SK-N-SH treated with all-trans-retinoic acid at 6 μM for 48 hours (cell line): ENCODE data around the gene NTF3.

Source experiments
- ATAC-seq: fragments of 200-7000 bp; cut with Tn5 transposase; 3 replicates; pipeline ENCODE4 v1.9.1; 2020; ENCODE audit warnings: mild to moderate bottlenecking, moderate library complexity
- ARNTL ChIP-seq: fragments of 450-650 bp; formaldehyde crosslinking; IDR thresholded peaks from 2 replicates; pipeline ENCODE4 v1.5.0; 2020; ENCODE audit warnings: low read depth, mild to moderate bottlenecking, moderate library complexity, borderline replicate concordance
- BACH2 ChIP-seq: fragments of 250-450 bp; sonication (Bioruptor Pico); IDR thresholded peaks from 2 replicates; pipeline ENCODE4 v1.9.0; 2021; ENCODE audit warnings: mild to moderate bottlenecking, borderline replicate concordance
- CREB5 ChIP-seq: fragments of 250-450 bp; sonication (Bioruptor Pico); IDR thresholded peaks from 2 replicates; pipeline ENCODE4 v1.5.1; 2020; ENCODE audit warnings: low read depth, mild to moderate bottlenecking, moderate library complexity
- CSDC2 ChIP-seq: fragments of 250-450 bp; sonication (Bioruptor Pico); IDR thresholded peaks from 2 replicates; pipeline ENCODE4 v1.5.0; 2020; ENCODE audit warnings: mild to moderate bottlenecking, moderate library complexity
- CSRNP3 ChIP-seq: fragments of 250-450 bp; sonication (Bioruptor Pico); IDR thresholded peaks from 2 replicates; pipeline ENCODE4 v1.5.1; 2021; ENCODE audit warnings: mild to moderate bottlenecking, moderate library complexity
- ESRRG ChIP-seq: fragments of 250-450 bp; sonication (Bioruptor Pico); IDR thresholded peaks from 2 replicates; pipeline ENCODE4 v1.6.1; 2021; ENCODE audit warnings: mild to moderate bottlenecking
- GLIS3 ChIP-seq: fragments of 250-450 bp; sonication (Bioruptor Pico); IDR thresholded peaks from 2 replicates; pipeline ENCODE4 v1.5.0; 2020; ENCODE audit warnings: mild to moderate bottlenecking, moderate library complexity
- OSR1 ChIP-seq: fragments of 250-450 bp; sonication (Bioruptor Pico); IDR thresholded peaks from 2 replicates; pipeline ENCODE4 v1.8.0; 2022; ENCODE audit warnings: moderate library complexity, mild to moderate bottlenecking, inconsistent platforms
- PATZ1 ChIP-seq: fragments of 250-450 bp; sonication (Bioruptor Pico); IDR thresholded peaks from 2 replicates; pipeline ENCODE4 v1.8.0; 2020; ENCODE audit warnings: mild to moderate bottlenecking, moderate library complexity, borderline replicate concordance
- POU6F1 ChIP-seq: fragments of 250-450 bp; sonication (Bioruptor Pico); IDR thresholded peaks from 2 replicates; pipeline ENCODE4 v1.8.0; 2021; ENCODE audit warnings: low read depth, mild to moderate bottlenecking, moderate library complexity, borderline replicate concordance
- PPARA ChIP-seq: fragments of 250-450 bp; sonication (Bioruptor Pico); IDR thresholded peaks from 2 replicates; pipeline ENCODE4 v1.5.0; 2020; ENCODE audit warnings: mild to moderate bottlenecking, borderline replicate concordance
- RARB ChIP-seq: fragments of 250-450 bp; sonication (Bioruptor Pico); IDR thresholded peaks from 2 replicates; pipeline ENCODE4 v1.8.0; 2021; ENCODE audit warnings: mild to moderate bottlenecking, moderate library complexity
- SNAI2 ChIP-seq: fragments of 250-450 bp; sonication (Bioruptor Pico); IDR thresholded peaks from 2 replicates; pipeline ENCODE4 v1.5.0; 2020; ENCODE audit warnings: mild to moderate bottlenecking, moderate library complexity
- TCF4 ChIP-seq: fragments of 250-450 bp; sonication (Bioruptor Pico); IDR thresholded peaks from 2 replicates; pipeline ENCODE4 v1.8.0; 2021; ENCODE audit warnings: mild to moderate bottlenecking, moderate library complexity, borderline replicate concordance
- TOX ChIP-seq: fragments of 250-450 bp; sonication (Bioruptor Pico); IDR thresholded peaks from 2 replicates; pipeline ENCODE4 v1.8.0; 2021; ENCODE audit warnings: mild to moderate bottlenecking, moderate library complexity, borderline replicate concordance
- TSHZ2 ChIP-seq: fragments of 250-450 bp; sonication (Bioruptor Pico); IDR thresholded peaks from 2 replicates; pipeline ENCODE4 v1.5.0; 2020; ENCODE audit warnings: mild to moderate bottlenecking, moderate library complexity
- ZC3H10 ChIP-seq: fragments of 250-450 bp; sonication (Bioruptor Pico); IDR thresholded peaks from 2 replicates; pipeline ENCODE4 v1.5.1; 2021; ENCODE audit warnings: mild to moderate bottlenecking, moderate library complexity
- ZFP3 ChIP-seq: fragments of 250-450 bp; sonication (Bioruptor Pico); IDR thresholded peaks from 2 replicates; pipeline ENCODE4 v1.5.0; 2020; ENCODE audit warnings: mild to moderate bottlenecking, moderate library complexity
- ZFP30 ChIP-seq: fragments of 450-650 bp; formaldehyde crosslinking; IDR thresholded peaks from 2 replicates; pipeline ENCODE4 v1.5.0; 2022; ENCODE audit warnings: mild to moderate bottlenecking, moderate library complexity
- ZNF565 ChIP-seq: fragments of 450-650 bp; formaldehyde crosslinking; conservative IDR thresholded peaks from 2 replicates; pipeline ENCODE4 v1.5.0; 2020; ENCODE audit warnings: low read depth, mild to moderate bottlenecking, moderate library complexity
- ZNF70 ChIP-seq: fragments of 450-650 bp; formaldehyde crosslinking; IDR thresholded peaks from 2 replicates; pipeline ENCODE4 v1.5.0; 2020; ENCODE audit warnings: mild to moderate bottlenecking, moderate library complexity
- ZNF8 ChIP-seq: fragments of 450-650 bp; formaldehyde crosslinking; IDR thresholded peaks from 2 replicates; pipeline ENCODE4 v1.5.0; 2020; ENCODE audit warnings: mild to moderate bottlenecking, moderate library complexity

NTF3 gene

GRCh38 chr12:5510251-5510805 is 78.4 kb downstream of the NTF3 start:
- no peak for TF ChIP-seq ZFP30 (CRISPR knock-in tag)
- no peak for TF ChIP-seq TCF4 (CRISPR knock-in tag)
- no peak for TF ChIP-seq ZC3H10 (CRISPR knock-in tag)
- TF ChIP-seq CSDC2 (CRISPR knock-in tag), result no peak
- no peak for TF ChIP-seq RARB (CRISPR knock-in tag)
- TF ChIP-seq TOX (CRISPR knock-in tag), result no peak
- TF ChIP-seq ZFP3 (CRISPR knock-in tag), result no peak
- TF ChIP-seq GLIS3 (CRISPR knock-in tag), result no peak
- no peak for TF ChIP-seq ZNF70 (CRISPR knock-in tag)
- TF ChIP-seq POU6F1 (CRISPR knock-in tag), result no peak
- TF ChIP-seq ZNF8 (CRISPR knock-in tag), result no peak
- no peak for TF ChIP-seq CREB5 (CRISPR knock-in tag)
- no peak for TF ChIP-seq ARNTL (CRISPR knock-in tag)
- TF ChIP-seq CSRNP3 (CRISPR knock-in tag), result no peak
- no peak for TF ChIP-seq SNAI2 (CRISPR knock-in tag)
- TF ChIP-seq, all 23 proteins: peak for 0
- no peak for ATAC-seq

GRCh38 chr12:5511256-5511643 is 79.3 kb downstream of the NTF3 start:
- TF ChIP-seq OSR1 (CRISPR knock-in tag) (no peak), ZNF565 (CRISPR knock-in tag) (no peak), PATZ1 (no peak), GLIS3 (CRISPR knock-in tag) (no peak), POU6F1 (CRISPR knock-in tag) (no peak), ZC3H10 (CRISPR knock-in tag) (no peak), BACH2 (CRISPR knock-in tag) (no peak), TOX (CRISPR knock-in tag) (no peak), TSHZ2 (no peak), ESRRG (CRISPR knock-in tag) (no peak), CREB5 (CRISPR knock-in tag) (no peak), ZFP30 (CRISPR knock-in tag) (no peak), ZFP3 (CRISPR knock-in tag) (no peak), TCF4 (CRISPR knock-in tag) (no peak), CSRNP3 (CRISPR knock-in tag) (no peak), ZNF8 (CRISPR knock-in tag) (no peak), PPARA (no peak)
- ATAC-seq, result peak; percentile 18; the same call in 2 of the 3 replicates
